Pulmonary artery endothelial cell (primary cell): ENCODE measurements around the gene MAN1A1. TPM values are rescaled to one million over a fixed set of nuclear protein-coding genes. Genes with fewer than 3 reads are reported as not detected.
"Not testable (repeated sequence)": the region's sequence is repeated elsewhere in the genome, so short reads cannot be mapped to it uniquely, and the experiment has no call there.

ENCODE experiments used
- DNase-seq: peaks from one replicate; pipeline ENCODE4 v3.0.0-alpha.2; 2011; ENCODE audit warnings: low read depth, low spot score
- total RNA-seq: library from RNA; depleted of rRNA; stranded (reverse); fragments of >200 nt; gene quantifications from 2 replicates; pipeline ENCODE4 v1.2.3, GENCODE V29; 2014

Gene MAN1A1
- total RNA-seq, 1 donor from 2014 or later = 29.6 TPM

DNA sequence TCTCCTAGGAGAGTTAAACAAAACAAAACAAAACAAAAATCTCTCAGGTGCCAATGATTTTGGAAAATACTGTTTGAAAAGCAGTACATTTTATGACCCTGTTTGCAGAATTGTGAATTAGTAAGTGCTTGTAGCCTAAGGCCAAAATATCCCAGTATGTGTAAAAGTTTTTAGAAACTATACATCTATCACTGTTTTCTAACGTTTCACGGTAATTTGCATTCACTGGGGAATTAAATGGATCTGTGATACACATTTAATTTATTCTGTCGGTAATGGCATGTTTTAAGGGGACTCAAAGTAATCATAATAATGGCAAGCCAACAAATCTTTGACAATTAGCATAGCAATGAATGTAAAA lies 175.5 kb downstream of the MAN1A1 start:
- DNase-seq = no peak

DNA sequence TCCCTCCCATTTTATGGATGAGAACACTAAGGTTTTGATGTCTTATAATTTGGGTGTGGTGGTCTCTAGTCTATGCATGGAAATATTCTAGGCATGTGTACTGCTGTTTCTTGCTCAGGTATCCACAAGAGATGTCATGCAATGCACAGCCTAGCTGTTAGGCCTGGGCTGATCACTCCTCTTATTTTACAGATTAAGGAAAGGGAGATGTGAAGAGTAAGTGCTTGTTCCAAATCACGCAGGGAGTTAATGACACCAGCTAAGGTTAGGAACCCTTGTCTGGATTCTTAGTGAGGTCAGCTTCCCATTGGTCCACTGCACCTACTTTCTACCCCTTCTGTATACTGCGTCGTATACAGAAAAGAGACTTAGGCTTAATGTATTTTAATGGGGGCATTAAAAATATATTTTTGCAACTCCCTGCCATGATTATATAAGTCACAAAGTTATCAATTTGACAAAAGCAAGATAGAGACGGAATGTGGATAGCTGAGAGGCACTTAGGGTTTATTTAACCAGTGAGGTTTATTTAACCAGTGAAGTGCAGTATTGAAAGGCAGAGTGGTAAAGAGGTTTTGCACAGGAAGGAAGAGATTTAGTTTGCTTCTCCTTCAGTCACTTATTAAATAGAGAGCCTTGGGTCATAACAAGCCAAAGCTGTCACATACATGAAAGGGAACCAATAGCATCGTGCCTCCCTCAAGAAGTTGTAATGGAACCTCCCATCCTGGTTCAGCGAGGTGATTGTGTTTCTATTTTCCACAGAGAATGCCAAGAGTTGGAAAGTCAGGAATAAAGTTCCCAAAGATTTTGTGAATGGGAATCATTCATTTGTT lies 176.1 kb downstream of the MAN1A1 start:
- no peak for DNase-seq

DNA sequence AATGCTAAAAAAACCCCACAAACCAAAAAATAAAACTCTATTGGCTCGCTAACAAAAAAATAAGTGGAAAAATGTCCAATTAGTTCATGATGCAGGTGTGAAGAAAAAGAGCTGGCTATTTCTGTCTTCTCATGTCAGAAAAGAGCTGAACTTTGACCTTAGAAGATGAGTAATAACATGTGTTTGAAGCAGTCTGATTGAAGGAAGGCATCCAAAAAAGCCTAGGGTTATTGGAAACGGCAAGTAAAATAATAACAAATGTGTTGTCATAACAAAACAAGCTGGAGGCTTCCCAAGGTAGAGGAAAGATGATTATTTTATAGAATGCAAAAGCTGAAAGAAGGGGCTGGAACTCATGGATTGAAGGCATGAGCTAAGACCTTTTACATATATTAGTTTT lies 176.7 kb downstream of the MAN1A1 start:
- DNase-seq = no peak

DNA sequence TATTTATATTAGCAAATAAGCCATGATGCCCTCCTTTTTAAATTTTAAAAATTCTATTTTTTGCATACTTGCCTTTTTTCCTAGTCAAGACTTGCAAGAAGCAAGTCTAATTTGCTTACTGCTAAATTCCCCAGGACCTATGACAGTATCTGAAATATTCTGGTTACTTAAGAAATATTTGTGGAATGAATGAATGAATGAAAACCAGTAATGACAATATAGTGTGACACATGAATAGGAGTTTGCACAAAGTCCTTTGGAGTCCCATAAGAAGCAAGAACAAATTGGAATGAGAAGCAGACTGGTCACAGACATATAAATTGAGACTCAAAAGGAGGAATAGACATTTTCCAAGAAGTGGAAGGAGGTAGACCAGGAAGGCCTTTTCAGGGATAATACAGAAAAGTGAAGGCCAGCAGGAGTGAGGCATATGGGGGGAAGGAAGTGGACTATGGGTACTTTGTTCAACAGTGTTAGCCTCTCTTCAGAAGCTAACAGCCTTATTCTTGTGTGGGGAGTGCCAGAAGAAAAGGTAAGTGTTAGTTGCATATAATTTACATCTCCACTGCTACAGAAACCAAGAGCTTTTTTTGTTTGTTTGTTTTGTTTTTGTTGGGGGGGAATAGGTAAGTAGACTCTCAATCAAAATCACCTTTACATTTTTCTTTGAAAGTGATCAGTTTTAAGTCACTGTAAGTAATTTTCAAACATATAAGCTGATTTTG lies 177.5 kb downstream of the MAN1A1 start:
- DNase-seq = no peak

DNA sequence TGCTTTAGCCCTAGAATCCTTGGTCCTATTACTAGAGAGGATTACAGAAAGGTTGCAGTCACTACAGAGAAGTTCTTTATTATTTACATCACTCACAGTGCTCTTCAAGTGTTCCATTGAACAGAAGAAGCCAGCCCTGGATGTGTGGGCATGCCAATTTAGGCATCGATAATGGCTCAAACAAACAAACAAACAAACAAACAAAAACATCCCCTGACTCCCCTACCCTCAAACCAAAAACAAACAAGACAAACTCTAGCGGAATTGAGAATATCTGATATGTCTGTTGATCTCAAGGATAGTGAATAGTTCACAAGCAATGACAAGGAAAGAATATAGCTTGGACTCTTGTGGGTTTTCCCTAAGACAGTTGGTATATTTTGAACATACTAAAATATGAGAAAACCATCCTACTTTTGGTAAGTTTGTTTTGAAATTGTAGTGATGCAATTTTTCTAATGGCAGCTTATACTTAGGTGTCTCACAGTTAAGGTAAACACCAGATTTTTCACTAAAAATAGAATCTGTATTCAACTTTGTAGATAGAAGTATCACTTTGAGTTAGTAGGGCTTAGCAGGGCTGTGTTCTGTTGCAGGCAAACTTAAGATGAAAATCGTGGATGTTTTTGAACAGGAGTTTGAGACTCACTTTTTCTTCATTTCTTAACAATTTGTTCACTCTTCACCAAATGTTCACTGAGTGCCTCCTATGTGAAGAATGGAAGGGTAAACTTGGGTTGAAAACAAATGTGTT lies 178.3 kb downstream of the MAN1A1 start:
- DNase-seq = no peak

DNA sequence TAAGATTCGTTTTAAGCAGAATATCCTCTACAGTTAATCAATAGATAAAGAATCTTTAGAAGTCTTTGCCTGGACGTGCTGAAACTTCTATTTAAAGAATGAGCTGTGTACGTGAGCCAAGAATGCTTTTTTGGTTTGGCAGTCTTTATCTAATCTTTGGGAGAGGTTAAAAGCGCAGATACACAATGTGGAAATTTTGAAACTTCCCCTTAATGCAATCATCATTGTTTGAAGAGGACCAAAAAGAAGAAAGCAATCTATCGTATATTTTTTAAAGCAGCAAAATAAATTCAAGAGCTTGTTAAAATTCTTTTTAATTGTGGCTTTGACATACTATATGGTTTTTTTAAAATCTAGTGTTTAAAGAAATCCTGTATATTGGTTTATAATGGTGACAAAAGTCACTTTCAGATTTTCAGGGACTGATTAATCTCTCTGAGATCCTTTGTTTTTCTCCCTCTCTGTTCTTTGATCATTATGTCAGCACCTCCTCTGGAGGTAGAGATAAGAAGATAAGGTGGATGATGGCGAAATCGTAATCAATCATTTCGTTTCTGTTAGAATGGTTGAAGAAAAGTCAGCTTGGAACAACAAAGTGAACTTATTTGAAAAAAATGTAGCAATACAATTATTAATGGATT lies 179.0 kb downstream of the MAN1A1 start:
- DNase-seq = no peak

DNA sequence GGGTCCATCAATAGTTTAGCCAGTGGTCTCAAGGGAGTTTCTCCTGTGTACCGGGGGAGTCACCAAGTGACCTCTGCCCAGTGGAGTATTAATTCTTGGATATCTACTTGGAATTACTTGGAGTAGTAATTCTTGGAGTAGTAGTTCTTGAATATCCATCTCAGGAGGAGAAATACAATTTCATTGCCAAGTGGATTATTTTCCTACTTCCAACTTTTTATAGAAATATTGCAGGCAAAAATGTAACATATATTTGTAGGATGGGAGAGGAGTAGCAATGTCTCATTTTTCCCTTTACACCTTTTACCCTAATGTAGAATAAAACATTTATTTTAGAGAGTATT lies 179.5 kb downstream of the MAN1A1 start:
- no peak for DNase-seq

DNA sequence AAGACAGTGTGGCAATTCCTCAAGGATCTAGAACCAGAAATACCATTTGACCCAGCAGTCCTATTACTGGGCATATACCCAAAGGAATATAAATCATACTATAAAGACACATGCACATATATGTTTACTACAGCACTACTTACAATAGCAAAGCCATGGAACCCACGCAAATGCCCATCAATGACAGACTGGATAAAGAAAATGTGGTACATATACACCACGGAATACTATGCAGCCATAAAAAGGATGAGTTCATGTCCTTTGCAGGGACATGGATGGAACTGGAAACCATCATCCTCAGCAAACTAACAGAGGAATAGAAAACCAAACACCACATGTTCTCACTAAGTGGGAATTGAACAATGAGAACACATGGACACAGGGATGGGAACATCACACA lies 180.2 kb downstream of the MAN1A1 start:
- not testable (repeated sequence) for DNase-seq

DNA sequence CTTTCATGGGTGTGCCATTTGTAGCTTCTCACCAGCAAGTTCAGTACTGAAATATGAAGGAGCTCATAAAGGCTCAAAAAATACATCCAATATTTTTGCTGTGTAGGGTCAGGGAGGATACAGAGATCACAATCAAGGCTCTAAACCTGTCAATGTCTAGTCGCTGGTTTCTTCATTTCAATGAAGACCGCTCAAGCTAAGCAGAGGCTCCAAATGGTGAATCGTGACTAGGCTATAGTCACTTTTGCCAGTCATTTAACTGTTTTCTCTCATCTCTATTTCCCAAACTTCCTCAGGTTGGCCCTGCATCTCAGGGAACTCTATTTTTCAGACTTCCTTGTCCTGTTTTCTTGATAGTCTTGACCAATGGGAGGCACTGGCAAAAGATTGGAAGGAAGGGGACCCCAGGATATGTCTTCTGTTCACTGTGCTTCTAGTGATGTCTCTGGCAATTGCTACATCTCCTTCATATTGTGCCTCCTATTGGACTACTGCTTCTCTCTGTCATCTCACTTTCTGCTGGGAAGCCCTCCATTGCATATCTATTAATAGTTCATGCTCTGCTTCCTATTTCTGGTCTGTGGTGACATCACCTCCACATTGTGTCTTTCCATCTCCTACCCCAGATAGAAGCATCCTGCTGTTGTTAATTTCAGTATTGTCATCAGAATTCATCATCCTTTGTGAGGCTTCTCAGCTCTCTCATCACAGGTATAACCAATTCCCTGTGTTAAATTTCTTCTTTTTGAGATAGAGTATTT lies 183.4 kb downstream of the MAN1A1 start:
- DNase-seq = no peak

DNA sequence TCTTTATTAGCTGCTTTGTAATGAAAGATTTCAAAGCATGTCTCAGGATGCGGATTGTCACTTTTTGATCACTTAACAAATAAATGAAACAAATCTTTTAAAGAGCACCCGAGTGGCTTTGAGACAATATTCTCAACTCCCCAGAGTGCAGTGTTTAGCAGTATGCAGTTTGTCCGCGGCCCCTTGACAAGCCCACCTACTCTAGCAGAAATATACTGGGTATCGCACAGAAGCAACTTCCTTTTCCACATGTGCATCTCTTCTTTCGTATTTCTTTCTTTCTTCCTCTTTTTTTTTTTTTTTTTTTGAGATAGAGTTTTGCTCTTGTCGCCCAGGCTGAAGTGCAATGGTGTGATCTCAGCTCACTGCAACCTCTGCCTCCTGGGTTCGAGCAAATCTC lies 186.6 kb downstream of the MAN1A1 start:
- DNase-seq = no peak

DNA sequence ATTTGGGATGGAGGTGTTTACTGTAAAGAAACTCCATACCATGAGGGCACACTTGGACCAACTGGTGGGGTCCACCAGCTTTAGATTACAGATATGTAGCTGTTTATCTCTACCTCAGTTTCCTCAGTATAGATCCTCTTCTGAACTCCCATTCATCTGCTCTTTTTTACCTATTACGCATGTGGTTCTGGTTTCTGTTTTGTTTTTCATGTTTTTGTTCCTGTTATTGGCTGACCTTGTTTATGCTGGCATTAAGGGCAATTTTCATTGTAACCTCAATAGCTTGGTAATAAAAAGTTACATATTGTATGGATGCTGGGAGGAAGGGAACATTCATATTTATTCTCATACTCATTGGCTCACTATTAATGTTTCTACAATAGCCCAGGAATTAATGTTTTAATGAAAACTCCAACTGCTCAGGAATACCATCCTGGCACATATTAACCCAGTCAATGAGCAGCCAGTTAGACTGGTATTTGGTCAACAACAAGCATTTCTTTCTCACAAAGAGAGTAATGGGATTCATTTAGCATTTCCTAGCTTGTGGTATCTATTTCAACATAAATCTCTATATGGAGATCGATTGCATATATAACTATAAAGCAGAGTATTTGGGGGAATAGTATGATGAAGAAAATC lies 187.3 kb downstream of the MAN1A1 start:
- DNase-seq = no peak

DNA sequence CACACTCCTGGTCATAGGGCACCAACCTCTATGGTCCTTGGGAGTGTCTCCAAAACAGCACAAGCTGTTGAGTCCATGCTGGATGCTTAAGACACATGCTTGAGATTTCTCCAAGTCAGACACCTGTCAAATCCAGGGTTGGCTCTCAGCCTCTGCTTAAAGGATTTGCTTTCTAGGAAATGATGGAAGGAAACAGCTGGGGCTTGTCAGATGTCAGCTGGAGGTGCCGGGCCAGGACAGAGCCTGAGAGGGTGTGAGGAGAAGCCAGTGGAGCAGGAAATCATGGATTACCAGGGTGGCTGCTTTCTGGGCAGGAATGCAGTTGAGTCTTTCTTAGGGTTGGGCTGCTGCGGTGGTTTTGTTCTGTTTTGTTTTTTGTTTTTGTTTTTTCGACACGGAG lies 188.1 kb downstream of the MAN1A1 start:
- DNase-seq = no peak

DNA sequence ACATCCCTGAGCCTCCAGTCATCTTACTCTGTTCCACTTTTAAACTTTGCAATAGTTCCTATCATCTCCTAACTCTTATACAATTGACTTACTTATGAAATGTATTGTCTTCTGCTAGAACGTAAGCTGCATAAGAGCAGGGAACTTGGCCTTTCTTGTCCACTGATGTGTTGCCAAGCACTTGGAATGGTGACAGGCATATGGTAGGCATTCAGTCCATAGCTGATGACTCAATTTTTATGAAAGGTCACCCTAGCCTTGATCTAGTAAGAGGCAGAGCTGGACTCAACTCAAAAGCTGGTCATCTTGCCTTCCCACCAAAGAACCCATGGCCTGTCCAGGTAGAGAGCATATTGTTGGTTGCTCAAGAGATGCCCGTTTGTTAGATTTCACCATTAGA lies 188.7 kb downstream of the MAN1A1 start:
- no peak for DNase-seq

DNA sequence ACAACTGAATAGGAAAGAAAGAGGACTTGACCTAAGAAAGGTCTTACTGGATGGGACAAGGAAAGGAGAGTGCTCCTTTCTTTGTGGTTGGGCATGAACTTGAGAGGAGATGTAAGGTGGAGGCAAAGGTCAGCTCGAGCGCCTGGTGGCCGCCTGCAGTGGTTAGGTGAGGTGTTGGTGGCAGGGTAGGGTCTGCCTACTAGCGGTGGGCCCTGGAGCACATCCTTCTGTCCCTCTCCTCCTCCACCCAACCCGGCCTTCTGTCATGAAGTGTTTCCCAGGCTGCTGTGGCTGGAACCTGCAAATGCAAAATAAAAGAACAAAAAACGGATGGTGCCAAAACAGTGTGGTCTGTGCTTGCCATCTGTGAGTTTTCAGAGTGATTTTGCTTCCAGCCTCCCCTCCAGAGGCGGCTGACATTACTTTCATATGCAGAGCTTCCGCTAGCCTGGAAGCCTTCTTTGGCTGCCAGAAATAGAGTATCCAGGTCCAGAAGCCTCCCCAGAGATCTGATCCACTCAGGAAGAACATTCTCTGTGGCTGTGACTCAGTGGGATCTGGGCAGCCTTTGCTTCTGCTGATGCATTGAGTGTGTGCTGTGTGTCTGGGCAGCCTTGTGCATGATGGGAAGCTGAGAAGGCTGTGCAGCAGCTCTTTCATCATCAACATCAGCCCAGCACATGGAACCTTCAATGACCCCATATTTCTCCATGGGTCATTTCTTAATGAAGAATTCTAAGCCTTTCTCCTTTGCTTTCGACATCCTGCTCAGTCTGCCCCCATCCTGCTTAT lies 191.3 kb downstream of the MAN1A1 start:
- DNase-seq = no peak

DNA sequence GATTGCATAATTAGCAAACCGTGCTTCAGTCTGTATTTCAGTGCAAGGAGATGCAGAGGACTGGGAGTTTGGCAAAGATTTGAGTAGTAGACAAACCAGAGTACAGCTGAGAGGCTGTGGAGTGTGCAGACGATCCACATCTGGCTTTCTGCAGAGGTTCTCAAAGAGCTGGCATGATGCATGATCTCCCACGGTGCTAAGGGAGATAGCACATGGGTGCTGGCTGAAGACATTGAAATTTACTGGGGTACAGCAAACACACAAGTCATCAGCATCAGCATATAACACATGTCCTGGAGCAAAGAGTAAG lies 192.1 kb downstream of the MAN1A1 start:
- DNase-seq = no peak

DNA sequence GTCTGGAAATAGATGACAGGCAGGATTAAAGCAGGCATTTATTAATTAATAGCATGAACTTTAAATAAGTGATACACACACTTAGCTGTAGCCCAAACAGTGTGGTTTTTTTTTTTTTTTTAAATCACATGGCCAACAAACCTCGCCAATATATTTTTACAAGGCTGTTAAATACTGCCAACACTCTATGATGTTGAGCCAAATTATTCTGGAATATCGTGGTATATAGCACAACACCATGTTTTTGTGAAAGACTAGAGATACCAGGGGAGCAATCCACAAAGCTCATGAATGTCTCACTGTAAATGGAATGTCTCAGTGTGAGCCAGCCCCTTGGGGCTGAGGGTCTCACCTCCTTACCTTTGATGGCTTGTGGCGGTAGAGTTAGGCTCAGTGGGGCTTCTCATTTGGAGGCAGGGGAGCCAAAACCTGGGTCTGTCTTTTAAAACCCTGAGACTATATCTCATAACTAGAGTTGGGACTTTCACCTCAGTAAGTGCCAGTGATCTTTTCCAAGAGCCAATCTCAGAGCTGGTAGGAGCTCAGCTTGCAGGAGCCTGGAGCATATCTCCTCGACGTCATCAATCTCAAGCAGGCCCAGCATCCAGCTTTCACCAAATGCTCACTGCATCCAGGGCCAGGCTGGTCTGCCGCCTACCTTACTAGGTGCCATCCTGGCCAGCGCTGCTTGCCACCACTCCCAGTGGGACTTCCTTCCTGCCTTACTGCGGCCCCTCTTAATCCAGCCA lies 192.6 kb downstream of the MAN1A1 start:
- DNase-seq = no peak

DNA sequence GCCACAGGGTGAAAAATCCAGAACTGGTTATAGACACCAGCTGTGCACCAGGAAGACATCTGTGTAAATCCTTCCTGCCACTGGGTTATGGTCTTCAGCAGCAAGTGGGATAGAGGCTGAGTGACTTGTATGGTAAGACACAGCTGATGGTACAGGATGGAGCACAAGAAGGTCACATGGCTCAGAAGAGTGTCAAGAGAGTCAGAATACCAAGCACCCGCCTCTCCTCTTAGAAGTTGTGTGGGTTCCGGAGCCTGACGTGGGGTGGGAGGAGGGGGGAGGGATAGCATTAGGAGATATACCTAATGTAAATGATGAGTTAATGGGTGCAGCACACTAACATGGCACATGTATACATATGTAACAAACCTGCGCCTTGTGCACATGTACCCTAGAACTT lies 193.5 kb downstream of the MAN1A1 start:
- DNase-seq = not testable (repeated sequence)

DNA sequence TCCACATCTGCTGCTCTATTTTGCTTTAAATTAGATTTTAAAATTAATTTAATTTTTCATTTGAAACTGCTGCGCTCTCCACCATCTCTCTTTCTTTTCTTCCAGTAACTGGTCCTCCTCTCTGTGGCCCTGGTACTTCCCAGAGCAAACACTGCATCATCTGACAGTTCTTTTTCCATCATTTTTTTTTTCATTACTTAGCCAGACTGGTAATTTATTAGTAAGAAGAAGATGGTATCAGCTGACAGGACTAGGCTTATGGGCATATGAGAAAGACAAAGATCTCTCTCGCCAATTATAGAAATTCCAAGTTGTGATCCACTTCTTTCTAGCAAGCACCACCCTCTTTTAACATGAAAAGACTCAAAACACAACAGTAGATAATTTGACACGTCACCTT lies 197.4 kb downstream of the MAN1A1 start:
- no peak for DNase-seq

DNA sequence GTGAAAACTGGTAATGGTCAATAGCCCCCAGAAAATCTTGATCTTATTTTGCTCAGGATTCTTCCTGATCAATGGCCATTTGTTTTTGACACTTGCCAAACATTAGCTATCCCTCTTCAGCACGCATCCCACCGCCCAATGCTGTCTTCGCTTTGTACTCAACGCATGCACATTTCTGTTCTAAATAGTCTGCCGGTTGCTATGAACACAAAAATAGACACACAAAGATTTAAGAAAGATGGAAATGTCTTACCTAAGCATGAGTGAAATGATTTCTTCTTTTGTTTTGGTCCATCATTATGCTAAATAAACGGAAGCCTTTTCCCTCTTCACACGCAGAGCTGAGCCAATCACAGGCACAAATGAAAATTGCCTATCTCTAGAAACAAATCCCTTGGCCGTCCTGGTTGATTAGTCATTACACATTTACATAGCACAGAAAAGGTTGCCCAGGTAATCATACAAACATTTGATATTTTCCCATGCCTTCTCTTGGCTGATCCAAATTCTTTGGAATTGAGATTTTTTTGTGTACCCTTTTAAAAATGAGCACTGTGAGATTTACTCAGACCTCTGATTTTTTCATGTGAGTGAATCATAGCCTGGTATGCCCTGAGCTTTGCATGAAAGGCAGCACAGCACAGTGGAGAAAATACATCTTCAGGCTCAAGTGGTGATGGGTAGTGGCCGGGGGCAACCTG lies 200.6 kb downstream of the MAN1A1 start:
- no peak for DNase-seq
